ENCODE measurements around the gene LGR4. TPM values are rescaled to one million over a fixed set of nuclear protein-coding genes. Genes with fewer than 3 reads are reported as not detected.

Gene LGR4
- total RNA-seq, 2 donors from 2014 or later: 31.1 to 40.6 TPM

DNA sequence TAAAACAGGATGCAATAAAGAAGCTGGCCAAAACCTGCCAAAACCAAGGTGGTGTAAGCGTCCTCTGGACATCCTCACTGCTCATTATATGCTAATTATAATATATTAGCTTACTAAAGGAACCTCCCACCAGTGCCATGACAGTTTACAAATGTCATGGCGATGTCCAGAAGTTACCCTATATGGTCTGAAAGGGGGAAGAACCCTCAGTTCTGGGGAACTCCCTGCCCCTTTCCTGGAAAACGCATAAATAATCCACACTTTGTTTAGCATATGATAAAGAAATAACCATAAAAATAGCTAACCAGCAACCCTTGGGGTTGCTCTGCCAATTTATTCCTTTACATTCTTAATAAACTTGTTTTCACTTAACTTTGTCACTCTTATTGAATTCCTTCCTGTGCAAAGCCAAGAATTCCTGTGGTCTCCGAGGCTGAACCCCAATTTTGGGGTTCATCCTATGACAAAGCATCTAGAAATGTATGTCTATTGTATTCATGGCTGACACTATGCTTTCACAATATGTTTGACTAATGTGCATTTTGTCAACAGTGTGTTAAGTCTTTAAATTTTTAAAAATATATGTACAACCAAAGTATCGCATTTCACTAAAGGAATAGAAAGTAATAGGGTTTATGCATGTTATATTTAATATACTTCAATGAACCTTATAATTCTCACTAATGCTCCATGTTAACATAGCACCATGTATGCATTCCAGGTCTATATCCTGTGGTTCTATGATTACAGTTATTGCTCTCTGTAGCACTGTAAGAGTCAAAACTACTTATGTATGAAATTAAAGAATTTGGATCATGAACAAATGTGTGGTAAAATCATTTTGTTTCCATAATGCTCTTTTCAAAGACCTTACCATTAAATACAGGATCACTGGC lies 25.1 kb downstream of the LGR4 start:
- Histone ChIP-seq H3K4me1 (peaks cover 0 to 6% of the 10 kb centered on the region in 2 donors), H3K9me3 (no peaks in the 10 kb centered on the region), H3K4me3 (no peak overlapping the region), H3K27ac (no peak overlapping the region), H3K36me3 (no peaks in the 10 kb centered on the region), H3K27me3 (no peaks in the 10 kb centered on the region)
- DNase-seq (ENCODE audit: low spot score): no peak
- TF ChIP-seq, protein P1, sequence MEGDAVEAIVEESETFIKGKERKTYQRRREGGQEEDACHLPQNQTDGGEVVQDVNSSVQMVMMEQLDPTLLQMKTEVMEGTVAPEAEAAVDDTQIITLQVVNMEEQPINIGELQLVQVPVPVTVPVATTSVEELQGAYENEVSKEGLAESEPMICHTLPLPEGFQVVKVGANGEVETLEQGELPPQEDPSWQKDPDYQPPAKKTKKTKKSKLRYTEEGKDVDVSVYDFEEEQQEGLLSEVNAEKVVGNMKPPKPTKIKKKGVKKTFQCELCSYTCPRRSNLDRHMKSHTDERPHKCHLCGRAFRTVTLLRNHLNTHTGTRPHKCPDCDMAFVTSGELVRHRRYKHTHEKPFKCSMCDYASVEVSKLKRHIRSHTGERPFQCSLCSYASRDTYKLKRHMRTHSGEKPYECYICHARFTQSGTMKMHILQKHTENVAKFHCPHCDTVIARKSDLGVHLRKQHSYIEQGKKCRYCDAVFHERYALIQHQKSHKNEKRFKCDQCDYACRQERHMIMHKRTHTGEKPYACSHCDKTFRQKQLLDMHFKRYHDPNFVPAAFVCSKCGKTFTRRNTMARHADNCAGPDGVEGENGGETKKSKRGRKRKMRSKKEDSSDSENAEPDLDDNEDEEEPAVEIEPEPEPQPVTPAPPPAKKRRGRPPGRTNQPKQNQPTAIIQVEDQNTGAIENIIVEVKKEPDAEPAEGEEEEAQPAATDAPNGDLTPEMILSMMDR (IDR thresholded peaks at IDR 0.05): no peak

DNA sequence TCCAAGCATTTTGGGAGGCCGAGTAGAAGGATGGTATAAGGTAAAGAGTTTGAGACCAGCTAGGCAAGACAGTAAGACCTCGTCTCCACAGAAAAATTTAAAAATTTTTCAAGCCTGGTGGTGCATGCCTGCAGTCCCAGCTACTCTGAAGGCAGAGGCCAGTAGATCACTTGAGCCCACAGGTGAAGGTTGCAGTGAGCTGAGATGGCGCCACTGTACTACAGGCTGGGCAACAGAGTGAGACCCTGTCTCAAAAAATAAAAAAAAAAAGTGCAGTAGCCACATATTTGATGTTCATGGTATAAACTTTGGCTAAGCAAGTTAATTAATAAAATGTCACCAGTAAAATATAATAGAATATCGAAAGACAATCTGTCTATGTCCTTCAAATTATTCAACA lies 27.0 kb downstream of the LGR4 start:
- no peak overlapping the region for H3K27ac ChIP-seq
- no peak overlapping the region for H3K4me3 ChIP-seq
- H3K36me3 ChIP-seq: no peaks in the 10 kb centered on the region
- no peaks in the 10 kb centered on the region for H3K9me3 ChIP-seq
- H3K4me1 ChIP-seq: peaks cover 0 to 6% of the 10 kb centered on the region in 2 donors
- TF ChIP-seq, protein P1 (IDR thresholded peaks at IDR 0.05): no peak
- H3K27me3 ChIP-seq: no peaks in the 10 kb centered on the region
- no peak for DNase-seq (ENCODE audit: low spot score)

DNA sequence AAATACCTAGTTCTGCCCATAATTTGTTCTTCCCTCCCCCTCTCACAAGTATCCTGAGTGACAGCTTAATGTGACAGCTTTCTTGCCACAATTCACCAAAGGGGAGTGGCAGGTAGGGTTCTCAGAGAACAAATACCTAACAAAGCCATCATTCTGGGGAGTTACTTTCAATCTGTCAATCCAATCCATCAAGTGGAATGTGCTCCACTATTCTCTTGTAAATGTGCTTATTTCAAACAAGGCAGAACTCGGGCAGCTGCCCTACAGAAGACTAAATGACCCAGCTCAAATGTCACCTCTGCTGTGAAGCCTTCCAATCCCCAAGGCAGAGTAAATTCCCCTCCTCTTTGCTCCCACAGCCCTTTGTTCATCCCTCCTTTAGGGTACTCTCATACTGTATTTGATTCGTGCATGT lies 27.8 kb downstream of the LGR4 start:
- Histone ChIP-seq H3K27me3 (no peaks in the 10 kb centered on the region), H3K36me3 (no peaks in the 10 kb centered on the region), H3K27ac (no peak overlapping the region), H3K4me3 (no peak overlapping the region), H3K9me3 (no peaks in the 10 kb centered on the region), H3K4me1 (peaks cover 0 to 6% of the 10 kb centered on the region in 2 donors)
- DNase-seq (ENCODE audit: low spot score): no peak
- TF ChIP-seq, protein P1 (IDR thresholded peaks at IDR 0.05): no peak

DNA sequence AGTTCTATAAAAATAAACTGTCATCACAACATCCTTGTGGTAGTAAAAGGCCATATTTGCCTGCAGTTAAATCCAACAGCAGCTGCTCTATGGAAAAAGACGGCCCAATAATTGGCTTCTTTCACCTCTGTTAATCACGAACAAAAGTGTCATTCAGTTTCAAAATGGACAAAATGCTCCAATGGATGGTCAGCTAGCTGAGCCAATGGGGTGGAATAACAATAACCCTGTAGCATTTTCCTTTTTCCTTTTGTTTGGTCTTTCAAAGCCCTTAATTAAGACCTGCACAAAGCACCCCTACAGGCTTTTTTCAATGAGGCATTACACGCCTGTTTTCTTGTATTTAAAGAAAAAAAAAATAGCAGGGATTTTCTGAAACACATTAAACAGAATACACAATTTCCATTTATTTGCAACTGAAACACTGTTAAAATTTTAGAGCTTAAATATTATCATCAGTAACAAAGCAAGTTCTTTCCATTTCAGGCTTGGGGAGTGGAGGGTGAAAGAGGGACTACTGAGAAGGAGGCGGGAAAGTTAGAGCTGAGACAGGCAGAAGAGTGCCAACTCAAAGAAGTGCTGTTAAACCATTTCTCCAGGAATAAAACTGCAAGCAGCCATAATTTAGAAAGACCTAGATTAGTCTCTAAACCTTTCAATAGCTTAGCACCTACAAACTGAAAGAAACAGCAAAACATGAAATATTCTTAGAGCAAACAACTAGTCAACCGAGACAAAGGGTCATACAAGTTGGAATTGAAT lies 28.7 kb downstream of the LGR4 start:
- DNase-seq (ENCODE audit: low spot score): no peak

DNA sequence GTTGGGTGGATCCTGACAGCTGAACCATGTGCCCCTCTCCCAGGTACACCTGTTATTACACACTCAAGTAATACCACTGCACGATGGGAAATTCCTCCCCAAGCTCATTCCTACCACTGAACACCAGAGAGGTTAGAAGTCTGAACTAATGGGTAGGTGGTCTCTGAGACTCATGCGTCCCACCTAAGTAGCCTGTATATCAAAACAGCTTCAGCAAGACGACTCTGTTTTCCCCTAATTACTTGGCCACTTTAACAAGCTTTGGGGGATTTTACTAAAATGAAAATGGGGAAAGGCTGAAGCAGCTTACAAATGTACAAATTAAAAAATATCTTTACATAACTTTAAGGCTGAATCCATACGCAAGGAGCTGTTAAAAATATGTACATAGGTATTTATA lies 29.4 kb downstream of the LGR4 start:
- no peaks in the 10 kb centered on the region for H3K9me3 ChIP-seq
- peaks cover 0 to 10% of the 10 kb centered on the region in 2 donors for H3K4me1 ChIP-seq
- no peak overlapping the region for H3K4me3 ChIP-seq
- DNase-seq (ENCODE audit: low spot score): no peak
- TF ChIP-seq, protein P1 (IDR thresholded peaks at IDR 0.05): no peak
- no peaks in the 10 kb centered on the region for H3K36me3 ChIP-seq
- H3K27me3 ChIP-seq: no peaks in the 10 kb centered on the region
- H3K27ac ChIP-seq: no peak overlapping the region

More for the DNA sequence above, 28.7 kb downstream of the LGR4 start:
- no peak overlapping the region for H3K27ac ChIP-seq
- H3K4me1 ChIP-seq: peaks cover 0 to 6% of the 10 kb centered on the region in 2 donors
- H3K9me3 ChIP-seq: no peaks in the 10 kb centered on the region
- H3K27me3 ChIP-seq: no peaks in the 10 kb centered on the region
- H3K36me3 ChIP-seq: no peaks in the 10 kb centered on the region
- TF ChIP-seq, protein P1 (IDR thresholded peaks at IDR 0.05): no peak
- H3K4me3 ChIP-seq: no peak overlapping the region
